ENCODE measurements around the gene PRRC2C.
"Not testable (repeated sequence)": the region's sequence is repeated elsewhere in the genome, so short reads cannot be mapped to it uniquely, and the experiment has no call there.

Gene PRRC2C

GRCh38 chr1:171515741-171516140 lies 30.4 kb downstream of the PRRC2C start:
- no peak overlapping the region for H3K27ac ChIP-seq
- H3K4me3 ChIP-seq, result no peak overlapping the region
- no peak for TF ChIP-seq CTCF (IDR thresholded peaks at IDR 0.05)
- DNase-seq (ENCODE audit: low spot score), result no peak

GRCh38 chr1:171521567-171521966 lies 36.2 kb downstream of the PRRC2C start:
- DNase-seq (ENCODE audit: low spot score), result no peak
- Histone ChIP-seq H3K27ac (no peak overlapping the region), H3K4me3 (no peak overlapping the region)
- no peak for TF ChIP-seq CTCF (IDR thresholded peaks at IDR 0.05)

GRCh38 chr1:171530676-171531075 lies 45.3 kb downstream of the PRRC2C start:
- no peak for DNase-seq (ENCODE audit: low spot score)
- Histone ChIP-seq H3K27ac (no peak overlapping the region), H3K4me3 (no peak overlapping the region)
- no peak for TF ChIP-seq CTCF (IDR thresholded peaks at IDR 0.05)

GRCh38 chr1:171532520-171532919 lies 47.2 kb downstream of the PRRC2C start:
- TF ChIP-seq CTCF (IDR thresholded peaks at IDR 0.05), result no peak
- no peak overlapping the region for H3K27ac ChIP-seq
- DNase-seq (ENCODE audit: low spot score), result no peak

GRCh38 chr1:171545523-171545922 lies 60.2 kb downstream of the PRRC2C start:
- no peak for TF ChIP-seq CTCF (IDR thresholded peaks at IDR 0.05)
- H3K4me3 ChIP-seq, result no peak overlapping the region

More at GRCh38 chr1:171532520-171532919, 47.2 kb downstream of the PRRC2C start:
- no peak overlapping the region for H3K4me3 ChIP-seq

GRCh38 chr1:171550050-171550449 lies 64.7 kb downstream of the PRRC2C start:
- no peak for TF ChIP-seq CTCF (IDR thresholded peaks at IDR 0.05)
- Histone ChIP-seq H3K4me3 (no peak overlapping the region), H3K27ac (no peak overlapping the region)
- no peak for DNase-seq (ENCODE audit: low spot score)

More at GRCh38 chr1:171545523-171545922, 60.2 kb downstream of the PRRC2C start:
- H3K27ac ChIP-seq, result no peak overlapping the region
- no peak for DNase-seq (ENCODE audit: low spot score)

- H3K27ac ChIP-seq; DNase-seq (ENCODE audit: low spot score): not testable (repeated sequence)
Measured at GRCh38 chr1:171550598-171551100, 65.3 kb downstream of the PRRC2C start.

GRCh38 chr1:171553960-171554359 lies 68.6 kb downstream of the PRRC2C start:
- H3K4me3 ChIP-seq; H3K27ac ChIP-seq; DNase-seq (ENCODE audit: low spot score): not testable (repeated sequence)

More at GRCh38 chr1:171550598-171551100, 65.3 kb downstream of the PRRC2C start:
- not testable (repeated sequence) for H3K4me3 ChIP-seq
